ENCODE results near the gene CINP.
"Not testable (repeated sequence)": the region's sequence is repeated elsewhere in the genome, so short reads cannot be mapped to it uniquely, and the experiment has no call there.

- TF ChIP-seq CTCF, POLR2A (IDR thresholded peaks at IDR 0.05): not testable (repeated sequence)
Observed at GRCh38 chr14:102329381-102329780, 33.3 kb downstream of the CINP start.
